GM19328 (cell line): ENCODE data around the gene RMND5A.

Source experiments
- ATAC-seq: cut with Tn5 transposase; IDR thresholded peaks from one replicate; pipeline ENCODE4 v1.9.1; 2021; ENCODE audit warnings: mild to moderate bottlenecking, moderate library complexity; ENCODE audit not compliant: unreplicated experiment

RMND5A gene

DNA sequence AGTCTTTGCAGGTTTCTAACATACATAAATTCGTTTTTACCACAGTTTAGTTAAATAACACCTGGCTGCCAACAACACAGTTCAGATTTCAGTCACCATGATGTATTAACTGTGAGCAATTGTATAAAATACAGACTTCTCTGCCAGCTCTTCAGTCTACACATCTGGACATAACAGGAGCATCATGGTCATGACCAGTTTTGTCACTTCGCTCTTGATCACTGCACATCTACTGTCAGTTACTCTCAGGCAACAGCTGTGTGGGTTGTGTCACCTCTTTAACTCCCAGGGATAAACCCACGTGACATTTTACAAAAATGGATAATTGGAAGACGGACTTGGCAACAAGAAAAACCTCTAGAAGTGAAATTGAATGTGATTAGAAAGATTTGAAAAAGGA is 40.3 kb downstream of the RMND5A start:
- ATAC-seq = no peak

DNA sequence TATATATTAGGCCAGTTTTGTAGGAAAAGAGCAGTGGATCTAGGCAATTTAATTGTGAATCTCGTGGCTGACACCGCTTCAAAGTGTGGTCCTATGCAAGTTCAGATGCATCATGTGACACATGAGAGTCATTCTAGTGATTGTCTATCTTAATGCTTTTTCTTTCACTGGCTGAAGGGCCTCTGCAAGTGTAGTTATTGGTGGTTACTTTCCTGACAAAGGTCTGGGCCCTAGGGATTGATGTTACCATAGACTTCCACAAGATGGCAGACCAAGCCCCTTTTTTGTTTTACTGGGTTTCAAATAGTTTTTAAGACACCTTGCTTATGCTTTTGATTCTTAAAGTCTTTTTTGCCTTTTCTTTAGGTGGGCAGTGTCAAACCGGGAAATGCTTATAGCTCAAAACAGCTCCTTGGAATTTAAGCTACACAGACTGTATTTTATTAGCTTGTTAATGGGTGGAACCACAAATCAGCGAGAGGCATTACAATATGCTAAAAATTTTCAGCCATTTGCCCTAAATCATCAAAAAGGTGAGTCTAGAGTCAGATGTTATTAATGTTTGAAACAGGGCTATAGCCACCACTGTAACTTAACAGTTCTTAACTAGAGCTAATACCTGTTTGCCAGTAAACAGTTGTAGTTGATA is 44.7 kb downstream of the RMND5A start:
- ATAC-seq = no peak

DNA sequence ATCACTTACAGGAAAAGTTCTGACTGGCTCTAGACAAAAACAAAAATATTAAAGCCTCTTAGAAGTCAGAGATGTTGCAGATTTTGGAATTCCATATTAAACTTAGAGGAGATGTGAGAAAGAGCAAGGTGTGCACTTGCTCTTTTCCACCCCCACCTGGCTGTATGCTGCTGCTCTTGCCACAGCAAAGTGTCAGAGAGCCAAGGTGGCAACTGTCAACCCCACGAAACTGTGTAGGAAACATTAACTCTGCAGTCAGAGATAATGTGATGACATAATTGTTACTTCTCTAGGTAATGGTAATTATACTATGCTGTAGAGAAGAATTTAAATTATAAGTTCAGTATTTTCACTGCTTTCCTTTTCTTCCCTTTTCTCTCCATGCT is 45.2 kb downstream of the RMND5A start:
- ATAC-seq = no peak

DNA sequence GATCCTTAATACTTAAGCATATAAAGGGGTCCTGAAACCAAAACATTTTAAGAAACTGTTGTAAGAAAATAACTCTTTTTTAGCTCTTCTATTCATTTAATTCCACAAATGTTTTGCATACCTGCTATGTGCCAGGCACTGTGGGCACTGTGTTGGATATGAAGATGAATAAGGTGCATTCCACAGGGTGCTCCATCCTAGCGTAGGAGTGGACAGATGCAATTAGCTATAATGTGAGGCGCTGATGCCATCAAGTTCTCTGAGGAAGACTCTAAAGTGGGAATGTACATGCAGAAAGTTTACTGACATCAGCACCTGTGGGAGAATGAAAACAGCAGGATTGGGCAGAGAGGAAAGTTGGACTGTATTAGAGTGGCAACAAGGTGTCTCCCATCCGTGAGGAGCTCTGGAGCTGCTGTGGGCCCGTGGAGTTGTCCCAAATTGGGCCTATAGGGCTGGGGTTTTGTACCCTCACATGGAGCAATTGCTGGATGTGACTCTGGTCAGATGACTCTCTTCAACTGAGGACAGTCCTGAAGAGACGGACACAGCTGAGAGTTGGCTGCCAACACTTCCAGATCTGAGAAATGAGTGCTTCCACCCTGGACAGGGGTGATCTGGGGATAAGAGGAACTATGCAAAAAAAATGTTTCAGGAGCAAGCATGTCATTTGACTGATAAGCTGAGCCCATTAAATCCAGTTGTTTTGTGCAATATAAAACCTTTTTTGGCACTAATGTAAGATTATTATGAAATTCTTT is 48.3 kb downstream of the RMND5A start:
- ATAC-seq = no peak

DNA sequence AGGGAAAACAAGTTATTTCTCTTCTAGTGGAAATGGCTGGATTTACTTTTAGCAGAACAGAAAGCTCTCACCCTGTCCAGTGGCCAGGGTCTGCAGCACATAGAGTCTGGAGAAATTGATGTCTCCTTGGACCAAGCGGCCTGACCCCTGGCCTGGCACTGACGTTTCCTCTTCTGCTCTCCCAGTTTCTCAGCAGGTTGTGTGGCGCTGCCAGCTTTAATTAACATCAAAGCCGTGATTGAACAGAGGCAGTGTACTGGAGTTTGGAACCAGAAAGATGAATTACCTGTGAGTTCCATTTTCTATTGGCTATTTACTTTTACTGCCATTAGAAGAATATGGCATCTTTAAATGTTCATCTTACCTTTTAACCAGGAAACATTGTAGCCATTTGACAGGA is 49.7 kb downstream of the RMND5A start:
- no peak for ATAC-seq

DNA sequence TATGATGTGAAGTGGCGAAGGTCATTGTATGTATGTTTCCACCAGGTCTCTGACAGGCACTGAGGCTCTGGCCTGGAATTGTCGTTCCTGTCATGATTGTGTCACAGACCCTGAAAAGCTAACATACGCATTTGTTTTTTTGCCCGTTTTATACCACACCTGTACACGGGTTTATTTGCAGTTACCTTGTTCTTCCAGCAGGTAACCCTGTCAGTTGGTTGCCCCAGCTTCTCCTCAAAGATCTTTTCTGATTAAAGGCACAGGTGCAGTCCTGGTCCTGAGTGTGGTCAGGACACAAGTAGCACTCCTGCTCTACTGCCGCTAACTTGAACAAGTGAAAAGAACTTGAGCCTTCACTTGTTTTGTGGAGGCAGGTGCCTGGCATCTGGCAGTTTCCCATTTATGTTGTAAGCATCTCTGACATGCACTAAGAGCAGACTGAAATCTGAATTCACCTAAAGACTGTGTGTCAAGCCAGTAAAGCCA is 50.8 kb downstream of the RMND5A start:
- no peak for ATAC-seq

DNA sequence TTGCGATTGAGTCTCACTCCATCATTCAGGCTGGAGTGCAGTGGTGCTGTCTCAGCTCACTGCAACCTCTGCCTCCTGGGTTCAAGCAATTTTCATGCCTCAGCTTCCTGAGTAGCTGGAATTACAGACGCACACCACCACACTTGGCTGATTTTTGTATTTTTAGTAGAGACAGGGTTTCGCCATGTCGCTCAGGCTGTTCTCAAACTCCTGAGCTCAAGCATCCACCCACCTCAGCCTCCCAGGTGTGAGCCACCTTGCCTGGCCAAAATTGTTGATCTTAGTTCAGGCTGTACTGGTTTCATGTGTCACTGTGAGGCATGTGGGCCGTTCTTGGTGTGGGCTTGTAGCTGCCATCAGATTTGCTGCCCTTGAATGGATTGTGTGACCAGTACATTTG is 52.5 kb downstream of the RMND5A start:
- ATAC-seq = no peak

DNA sequence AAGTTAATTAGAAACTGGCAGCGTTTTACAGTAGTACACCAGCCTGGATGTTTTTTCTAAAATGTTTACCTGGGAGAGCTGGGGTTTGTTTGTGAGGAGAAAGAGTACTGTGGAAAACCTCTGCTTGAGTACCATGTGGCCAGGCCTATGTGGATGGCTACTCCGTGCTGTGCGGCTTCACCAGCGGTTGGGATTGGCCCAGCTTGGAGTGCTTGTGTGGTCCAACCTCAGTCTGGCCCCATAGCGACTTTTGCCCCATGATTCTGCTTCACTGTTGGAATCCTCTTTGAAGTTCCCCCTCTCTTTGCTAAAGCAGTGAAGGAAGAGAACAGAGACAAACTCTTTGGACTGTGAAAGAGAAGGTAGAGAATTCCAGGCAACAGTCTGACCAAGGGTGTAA is 54.8 kb downstream of the RMND5A start:
- no peak for ATAC-seq

DNA sequence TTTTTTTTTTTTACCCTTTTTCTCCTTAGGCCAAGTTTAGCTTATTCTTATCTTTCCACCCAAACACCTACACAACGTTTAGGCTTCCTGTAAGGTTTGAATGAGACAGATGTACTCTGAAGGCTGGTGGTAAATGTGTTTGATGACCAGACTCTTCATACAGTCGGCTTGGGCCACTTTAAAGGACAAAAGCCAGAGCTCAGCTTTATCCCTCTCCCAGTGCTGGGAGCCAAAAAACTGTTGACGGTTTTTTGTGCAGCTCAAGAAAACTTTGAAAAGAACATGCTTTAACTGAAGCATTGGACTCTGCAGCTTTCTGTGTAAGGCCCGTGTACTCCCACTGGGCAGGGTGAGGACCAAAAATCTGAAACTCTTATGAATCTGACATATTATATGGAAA is 55.2 kb downstream of the RMND5A start:
- ATAC-seq = no peak

DNA sequence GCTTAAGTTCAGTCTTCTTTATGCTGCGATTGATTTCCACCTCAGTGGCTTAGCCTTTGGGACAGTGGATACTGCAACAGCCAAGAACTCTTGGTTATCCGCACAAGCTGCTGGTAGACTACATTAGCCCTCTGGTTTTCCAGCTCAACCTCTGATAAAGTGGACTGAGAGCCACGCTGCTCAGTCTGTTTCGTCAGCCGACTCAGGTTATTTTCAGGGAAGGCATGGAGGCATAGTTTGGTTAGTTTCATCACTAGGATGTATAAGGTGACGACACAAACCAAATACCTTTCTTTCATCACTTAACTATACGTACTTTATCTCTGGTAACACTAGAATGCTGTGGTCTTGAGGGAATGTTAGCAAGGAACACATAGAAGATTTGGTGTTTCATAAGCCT is 56.4 kb downstream of the RMND5A start:
- no peak for ATAC-seq

DNA sequence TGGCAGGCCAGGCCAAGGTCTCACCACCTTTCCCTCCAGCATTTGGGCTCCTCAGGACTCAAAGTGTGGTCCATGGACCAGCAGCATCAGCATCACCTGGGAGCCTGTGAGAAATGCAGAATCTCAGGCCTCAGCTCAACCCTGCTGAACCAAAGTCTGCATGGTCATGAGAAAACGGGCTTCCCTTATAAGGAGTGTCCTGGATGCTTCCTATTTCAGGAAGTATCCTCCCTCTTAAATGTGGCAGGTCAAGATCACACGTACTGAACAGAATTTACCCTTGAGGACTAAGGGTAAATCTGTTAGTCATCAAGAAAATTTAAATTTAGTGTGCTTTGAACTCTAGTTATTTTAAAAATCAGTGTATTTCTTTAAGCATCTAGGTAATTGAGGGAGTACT is 58.9 kb downstream of the RMND5A start:
- no peak for ATAC-seq

DNA sequence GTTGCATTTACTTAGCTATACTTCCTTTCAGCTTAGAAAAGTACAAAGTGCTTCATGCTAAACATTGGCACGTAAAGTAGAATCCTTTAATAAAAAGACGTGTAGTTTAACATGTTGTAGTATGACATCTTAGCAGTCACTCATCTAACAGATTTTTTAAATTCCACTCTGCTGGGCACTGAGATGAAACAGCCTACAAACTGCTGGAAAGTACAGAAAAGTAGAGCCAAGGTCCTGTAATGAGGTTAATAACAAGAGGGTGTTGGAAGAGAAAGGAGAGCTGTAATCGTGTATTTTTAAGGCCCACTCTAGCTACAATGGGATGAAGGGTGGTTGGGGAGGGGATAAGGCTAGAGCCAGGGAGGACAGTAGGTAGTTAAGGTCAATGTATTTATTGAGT is 59.9 kb downstream of the RMND5A start:
- no peak for ATAC-seq

DNA sequence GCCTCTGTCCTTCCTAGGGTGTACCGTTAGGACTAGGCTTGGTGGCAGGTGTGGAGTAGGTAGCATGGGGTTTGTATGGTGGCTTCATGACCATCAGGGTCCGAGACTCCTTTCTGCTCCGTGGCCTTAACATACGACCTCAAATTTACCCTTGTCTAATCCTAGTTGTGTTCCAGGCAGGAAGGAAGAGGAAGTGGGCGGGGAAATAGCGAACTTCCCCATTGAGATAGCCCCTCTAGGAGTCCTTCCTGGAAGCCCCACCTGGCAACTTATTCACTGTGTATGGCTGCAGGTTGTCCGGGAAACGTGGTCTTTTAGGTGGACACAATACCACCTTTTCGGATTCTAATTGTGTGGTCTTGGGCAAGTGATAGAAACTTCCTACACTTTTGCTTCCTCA is 61.3 kb downstream of the RMND5A start:
- ATAC-seq = no peak

DNA sequence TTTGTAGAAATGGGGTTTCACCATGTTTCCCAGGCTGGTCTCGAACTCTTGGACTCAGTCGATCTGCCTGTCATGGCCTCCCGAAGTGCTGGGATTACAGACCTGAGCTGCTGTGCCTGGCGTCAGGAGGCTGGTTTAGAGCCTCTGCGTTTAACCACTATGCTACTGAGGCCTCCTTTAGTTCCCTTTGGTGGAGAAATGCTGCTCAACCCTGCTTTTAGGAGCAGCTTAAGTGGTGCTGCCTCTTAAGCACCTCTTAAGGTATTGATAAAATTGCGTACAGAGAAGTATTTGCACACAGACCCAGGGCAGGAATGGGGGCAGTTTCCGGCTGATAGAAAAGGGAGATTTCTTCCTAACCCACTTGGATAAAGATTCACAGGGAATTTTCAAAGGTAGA is 62.7 kb downstream of the RMND5A start:
- no peak for ATAC-seq

DNA sequence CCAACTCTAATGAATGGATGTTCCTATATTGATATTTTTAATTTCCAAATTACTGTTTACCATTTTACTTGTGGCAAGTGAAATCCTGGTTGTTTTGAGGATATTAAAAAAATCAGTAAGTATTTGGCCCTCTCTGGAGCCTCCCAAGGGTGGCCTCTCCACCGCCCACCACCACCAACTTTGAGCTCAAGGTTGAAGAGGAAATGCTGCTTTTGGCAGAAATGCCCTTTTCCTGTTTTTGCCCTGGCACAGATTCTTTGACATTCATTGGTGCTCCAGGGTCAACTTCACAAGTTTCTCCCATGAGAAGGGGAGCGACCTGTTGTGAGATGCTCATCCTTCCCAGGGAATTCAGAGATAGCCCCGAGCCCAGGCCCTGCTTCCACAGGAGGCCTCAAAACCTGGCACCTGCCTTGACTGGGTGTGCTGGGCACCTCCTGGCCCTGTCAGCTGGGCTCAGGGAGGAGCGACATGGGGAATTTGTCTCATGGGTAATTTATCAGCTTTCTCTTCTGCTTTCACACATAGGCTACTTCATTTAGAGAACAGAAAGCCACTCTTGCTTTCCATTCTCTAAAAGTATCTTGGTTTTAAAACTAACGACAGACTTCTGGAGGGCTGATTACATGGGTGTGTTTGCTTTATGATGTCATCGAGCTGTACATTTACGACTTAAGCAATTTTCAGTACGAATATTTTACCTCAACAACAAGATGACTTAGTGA is 63.7 kb downstream of the RMND5A start:
- ATAC-seq = peak; percentile 85

DNA sequence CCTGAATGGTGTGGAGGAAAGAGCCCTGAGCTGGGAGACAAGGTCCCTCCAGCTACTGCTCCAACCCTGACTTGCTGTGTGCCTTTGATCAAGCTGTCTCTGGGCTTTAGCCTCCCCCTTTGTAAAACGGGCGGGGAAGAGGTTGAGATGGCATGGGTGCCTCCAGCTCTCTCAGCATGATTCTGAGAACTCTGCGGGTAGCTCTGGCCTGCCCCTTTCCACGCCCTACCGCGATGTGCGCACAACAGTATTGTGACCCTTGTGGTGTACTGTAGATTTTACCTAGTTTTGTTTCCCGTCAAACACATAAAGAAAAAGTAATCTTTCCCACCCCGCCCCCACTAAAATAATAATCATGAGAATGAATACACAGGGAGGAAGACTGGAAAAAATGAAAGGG is 65.4 kb downstream of the RMND5A start:
- ATAC-seq = no peak

DNA sequence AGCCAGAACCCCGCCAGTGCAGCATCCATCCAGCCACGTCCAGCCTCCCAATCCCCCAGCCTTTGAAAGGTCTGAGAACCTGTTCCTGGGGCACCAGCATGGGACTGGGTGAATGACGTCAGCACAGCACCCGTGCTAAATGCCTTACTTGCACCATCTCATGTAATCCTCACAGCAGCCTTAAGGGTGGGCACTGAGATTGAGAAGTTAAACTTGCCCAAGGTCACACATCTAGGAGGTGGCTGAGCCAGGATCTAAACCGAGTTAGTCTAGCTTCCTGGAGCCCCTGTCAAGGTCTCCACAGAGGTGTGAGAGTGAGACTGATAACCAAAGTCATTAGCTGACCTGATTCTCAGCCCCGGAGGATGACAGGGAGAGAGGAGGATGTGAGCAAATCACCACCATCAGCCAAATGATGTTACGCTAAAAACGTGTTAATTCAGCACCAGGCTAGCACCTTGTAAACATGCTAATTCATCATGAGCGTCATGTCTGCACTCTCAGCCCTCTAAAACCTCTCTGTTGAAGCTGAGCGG is 66.0 kb downstream of the RMND5A start:
- ATAC-seq = no peak

DNA sequence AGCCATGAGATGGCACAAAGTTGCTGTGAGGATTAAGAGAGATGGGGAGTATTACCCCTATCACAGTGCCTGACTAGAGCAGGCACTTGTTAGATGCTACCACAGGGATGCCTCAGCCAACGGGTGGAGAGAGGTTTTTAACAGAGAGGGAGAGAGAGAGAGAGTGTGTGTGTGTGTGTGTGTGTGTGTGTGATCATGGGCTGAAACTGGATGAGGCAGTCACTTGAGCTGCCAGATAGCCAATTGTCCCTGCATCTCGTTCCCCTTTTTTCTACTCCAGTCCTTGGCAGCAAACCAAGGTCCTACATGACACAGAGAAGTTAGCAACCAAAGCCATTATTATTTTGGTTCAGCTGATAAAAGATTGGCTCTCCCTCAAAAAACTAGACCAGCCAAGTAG is 67.6 kb downstream of the RMND5A start:
- no peak for ATAC-seq

DNA sequence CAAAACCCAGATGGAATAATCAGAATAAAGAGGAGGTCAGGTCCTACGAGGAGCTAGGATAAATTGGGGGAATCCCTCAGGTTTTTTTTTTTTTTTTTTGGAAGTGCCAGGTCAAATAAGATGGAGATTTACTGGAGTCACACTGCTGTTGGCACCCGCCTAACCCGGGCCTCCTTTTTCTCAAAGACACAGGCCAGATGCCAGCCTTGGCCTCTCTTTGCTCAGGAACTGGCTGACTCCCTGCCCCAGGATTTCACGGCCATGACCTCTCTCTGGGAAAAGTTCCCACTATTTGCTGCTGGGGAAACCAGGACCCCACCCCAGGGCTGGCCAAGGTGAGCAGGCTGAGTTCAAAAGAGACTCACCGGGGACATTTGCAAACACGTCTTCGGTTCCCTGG is 68.1 kb downstream of the RMND5A start:
- no peak for ATAC-seq

DNA sequence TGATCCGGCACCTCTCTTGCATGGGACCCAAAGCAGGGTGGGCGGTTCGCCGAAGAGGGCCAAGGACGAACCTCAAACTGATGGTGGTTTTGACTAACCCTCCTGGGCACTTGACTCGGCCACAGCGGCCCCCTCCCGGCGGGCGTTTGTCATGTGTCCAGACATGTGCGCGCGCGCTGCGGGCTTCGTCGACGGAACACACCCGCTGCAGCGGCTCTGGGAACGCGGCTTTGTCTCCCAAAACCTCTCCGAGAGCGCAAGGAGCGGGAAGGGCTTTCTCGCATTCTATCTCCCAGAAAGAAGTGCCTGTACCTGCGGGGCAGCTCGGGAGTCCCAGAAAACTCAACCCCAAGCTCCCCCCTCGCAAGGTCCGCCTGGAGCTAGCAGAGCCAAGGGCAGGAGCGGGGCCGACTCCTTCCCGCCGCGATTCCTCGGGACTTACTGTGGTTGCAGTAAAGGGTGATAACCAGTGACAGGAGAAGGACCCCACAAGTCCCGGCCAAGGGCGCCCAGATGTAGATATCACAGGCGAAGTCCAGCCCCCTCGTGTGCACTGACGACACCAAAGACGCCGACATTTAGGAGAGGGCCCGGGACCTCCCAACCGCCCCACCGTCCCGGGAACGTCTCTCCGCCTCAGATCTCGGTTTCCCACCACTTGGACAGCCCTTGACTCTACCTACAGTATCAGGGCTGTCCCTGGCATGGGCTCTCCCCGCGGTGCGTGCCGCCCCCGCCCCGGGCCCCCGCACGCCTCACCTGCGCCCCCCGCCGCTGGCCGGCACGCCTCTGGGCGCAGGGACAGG is 69.0 kb downstream of the RMND5A start:
- no peak for ATAC-seq

DNA sequence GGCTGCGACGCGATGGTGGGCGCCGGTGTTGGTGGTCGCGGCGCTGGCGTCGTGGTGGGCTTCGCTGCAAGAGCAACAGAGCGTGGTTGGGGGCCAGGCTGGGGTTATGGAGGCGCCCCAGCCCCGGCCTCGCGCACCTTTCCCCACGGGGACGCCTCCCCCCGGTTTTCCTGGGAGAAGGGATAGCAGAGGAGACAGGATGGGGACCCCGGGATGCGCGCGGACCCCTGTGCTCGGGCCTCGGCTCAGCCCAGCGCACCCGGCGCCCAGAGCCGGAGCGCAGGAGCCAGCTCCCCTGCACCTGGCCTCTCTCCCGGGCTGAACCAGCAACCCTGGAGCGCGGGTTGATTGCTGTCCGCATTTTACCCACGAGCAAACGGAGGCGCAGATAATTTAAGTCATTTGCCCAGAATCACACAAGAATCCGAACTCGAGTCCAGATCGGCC is 69.6 kb downstream of the RMND5A start:
- no peak for ATAC-seq
